ENCODE results near the gene ALDH1B1. TPM values are rescaled to one million over a fixed set of nuclear protein-coding genes. Genes with fewer than 3 reads are reported as not detected.

Gene ALDH1B1
- total RNA-seq, 3 donors from 2014 or later, result 10.2 to 18.4 (median 11.0) TPM

DNA sequence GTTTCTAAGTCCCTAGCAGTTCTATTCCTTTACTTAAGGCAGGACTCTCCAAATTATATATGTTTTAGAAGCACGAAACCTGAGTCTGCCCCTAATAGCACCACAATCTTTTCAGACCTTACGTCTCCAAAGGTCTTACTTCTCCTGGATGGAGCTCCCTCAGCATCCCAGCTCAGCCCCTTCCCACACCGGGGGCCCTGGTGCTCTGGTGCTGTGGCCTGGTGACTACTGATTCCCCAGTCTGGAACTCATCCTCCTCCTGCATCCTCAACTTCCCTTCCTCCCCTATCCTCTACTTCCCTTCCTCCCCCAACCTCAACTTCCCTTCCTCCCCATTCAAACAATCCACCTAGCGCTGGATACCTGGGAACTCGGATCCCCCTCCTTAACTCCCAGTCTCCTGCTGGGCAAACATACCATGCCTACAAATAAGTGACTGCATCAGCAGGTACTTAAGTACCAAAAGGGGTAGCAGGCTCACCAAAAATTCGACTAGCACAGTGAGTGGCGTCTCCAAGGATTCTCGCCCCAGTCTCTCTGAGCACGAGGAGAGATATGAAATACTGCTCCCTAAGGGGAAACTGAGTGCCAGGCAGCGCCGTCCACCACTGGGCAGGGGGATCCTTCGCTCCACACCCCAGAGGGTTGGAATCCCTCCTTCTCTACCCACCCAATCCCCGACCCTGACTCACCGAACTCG is 30.9 kb downstream of the ALDH1B1 start:
- Histone ChIP-seq H3K9me3 (no peaks in the 10 kb centered on the region), H3K27me3 (peaks cover 0 to 42% of the 10 kb centered on the region in 2 donors), H3K4me3 (peak overlapping the region in 2 of 3 donors; percentile 40 to 64), H3K4me1 (no peaks in the 10 kb centered on the region), H3K36me3 (no peaks in the 10 kb centered on the region), H3K27ac (no peak overlapping the region)
- no peak for TF ChIP-seq POLR2AphosphoS5 (IDR thresholded peaks at IDR 0.05)
- no peak for TF ChIP-seq POLR2A (IDR thresholded peaks at IDR 0.05)
- TF ChIP-seq, protein P1, sequence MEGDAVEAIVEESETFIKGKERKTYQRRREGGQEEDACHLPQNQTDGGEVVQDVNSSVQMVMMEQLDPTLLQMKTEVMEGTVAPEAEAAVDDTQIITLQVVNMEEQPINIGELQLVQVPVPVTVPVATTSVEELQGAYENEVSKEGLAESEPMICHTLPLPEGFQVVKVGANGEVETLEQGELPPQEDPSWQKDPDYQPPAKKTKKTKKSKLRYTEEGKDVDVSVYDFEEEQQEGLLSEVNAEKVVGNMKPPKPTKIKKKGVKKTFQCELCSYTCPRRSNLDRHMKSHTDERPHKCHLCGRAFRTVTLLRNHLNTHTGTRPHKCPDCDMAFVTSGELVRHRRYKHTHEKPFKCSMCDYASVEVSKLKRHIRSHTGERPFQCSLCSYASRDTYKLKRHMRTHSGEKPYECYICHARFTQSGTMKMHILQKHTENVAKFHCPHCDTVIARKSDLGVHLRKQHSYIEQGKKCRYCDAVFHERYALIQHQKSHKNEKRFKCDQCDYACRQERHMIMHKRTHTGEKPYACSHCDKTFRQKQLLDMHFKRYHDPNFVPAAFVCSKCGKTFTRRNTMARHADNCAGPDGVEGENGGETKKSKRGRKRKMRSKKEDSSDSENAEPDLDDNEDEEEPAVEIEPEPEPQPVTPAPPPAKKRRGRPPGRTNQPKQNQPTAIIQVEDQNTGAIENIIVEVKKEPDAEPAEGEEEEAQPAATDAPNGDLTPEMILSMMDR (IDR thresholded peaks at IDR 0.05), result no peak
- intact Hi-C loops (cut with DNase I; ENCODE audit: low total_unique reads), result no loop called here
- no peak for DNase-seq (ENCODE audit: low spot score in 2 of 2)

DNA sequence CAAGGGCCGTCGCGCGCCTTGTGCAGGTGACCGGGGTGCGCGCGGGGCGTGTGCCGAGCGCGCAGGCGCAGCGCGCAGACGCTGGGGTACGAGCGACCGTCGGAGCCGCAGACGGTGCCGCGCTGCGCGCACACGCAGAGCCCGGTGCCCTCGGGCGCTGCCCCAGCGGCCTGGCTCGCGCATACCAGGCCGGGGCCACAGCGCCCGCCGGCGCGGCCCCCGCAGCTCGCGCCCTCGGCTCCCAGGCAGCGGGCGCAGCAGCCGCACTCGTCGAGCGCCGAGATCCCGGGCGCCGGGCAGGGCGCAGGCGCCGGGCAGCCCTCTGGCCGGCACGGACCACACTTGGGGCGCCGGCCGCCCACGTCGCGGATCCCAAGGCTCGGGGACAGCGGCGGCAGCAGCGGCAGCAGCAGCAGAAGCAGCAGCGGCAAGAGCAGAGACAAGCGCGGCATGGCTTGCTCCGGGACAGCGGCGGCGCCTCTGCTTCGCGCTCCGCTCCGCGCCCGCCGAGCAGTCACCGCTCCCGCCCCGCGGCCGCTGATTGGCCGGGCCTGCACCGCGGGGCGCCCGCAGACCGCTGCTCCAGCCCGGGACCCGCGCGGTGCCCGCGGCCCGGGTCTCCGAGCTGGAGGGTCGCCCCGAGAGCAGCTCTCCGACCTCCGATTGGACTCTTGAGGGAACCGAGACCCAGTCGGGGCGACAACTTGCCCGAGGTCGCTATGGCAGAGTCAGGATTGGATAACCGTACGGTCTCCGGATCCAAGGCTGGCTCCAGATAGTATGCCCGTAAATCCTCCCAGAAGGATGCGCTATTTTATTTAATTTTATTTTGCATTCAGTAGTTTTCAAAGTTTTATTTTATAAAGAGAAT is 31.7 kb downstream of the ALDH1B1 start, which contains the start of gene IGFBPL1:
Gene IGFBPL1 (minus strand): TSS at position 482 of the 871 bp plus-strand sequence. CDS start 30 bp downstream, at position 452.
- no peak for DNase-seq (ENCODE audit: low spot score in 2 of 2)
- Histone ChIP-seq H3K27ac (no peak within 1 kb of the TSS), H3K9me3 (no peaks in the 10 kb centered on the region), H3K4me3 (peak within 1 kb of the TSS; percentile 23 to 64 (median 40)), H3K27me3 (peaks cover 0 to 42% of the 10 kb centered on the region in 2 donors), H3K4me1 (no peaks in the 10 kb centered on the region), H3K36me3 (no peaks in the 10 kb centered on the region)
- no peak for TF ChIP-seq POLR2AphosphoS5 (IDR thresholded peaks at IDR 0.05)
- TF ChIP-seq POLR2A (IDR thresholded peaks at IDR 0.05), result no peak
- TF ChIP-seq, protein P1 (IDR thresholded peaks at IDR 0.05), result no peak
- intact Hi-C loops (cut with DNase I; ENCODE audit: low total_unique reads), result no loop called here

DNA sequence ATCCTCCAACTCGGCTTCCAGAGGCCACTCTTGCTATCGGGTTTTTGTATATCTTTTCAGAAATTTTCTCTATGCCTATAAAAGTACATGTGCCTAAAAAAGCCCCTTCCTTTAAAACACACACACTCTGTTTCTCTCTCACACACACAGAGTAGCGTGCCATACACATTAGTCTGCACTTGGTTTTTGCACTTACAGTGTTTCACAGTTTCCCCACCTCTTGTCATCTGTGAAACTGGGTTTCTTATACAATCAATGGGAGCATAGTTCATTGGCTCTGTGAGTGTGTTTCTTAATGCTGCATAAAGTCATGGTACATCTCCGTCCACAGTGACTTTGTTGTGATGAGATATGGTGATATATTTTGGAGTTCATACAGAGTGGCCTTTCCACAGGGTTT is 32.4 kb downstream of the ALDH1B1 start:
- Histone ChIP-seq H3K9me3 (no peaks in the 10 kb centered on the region), H3K36me3 (no peaks in the 10 kb centered on the region), H3K27ac (no peak overlapping the region), H3K4me1 (no peaks in the 10 kb centered on the region), H3K27me3 (peaks cover 0 to 42% of the 10 kb centered on the region in 2 donors), H3K4me3 (no peak overlapping the region)
- intact Hi-C loops (cut with DNase I; ENCODE audit: low total_unique reads), result no loop called here
- TF ChIP-seq POLR2A (IDR thresholded peaks at IDR 0.05) (no peak), POLR2AphosphoS5 (IDR thresholded peaks at IDR 0.05) (no peak)
- TF ChIP-seq, protein P1 (IDR thresholded peaks at IDR 0.05), result no peak
- DNase-seq (ENCODE audit: low spot score in 2 of 2), result no peak

DNA sequence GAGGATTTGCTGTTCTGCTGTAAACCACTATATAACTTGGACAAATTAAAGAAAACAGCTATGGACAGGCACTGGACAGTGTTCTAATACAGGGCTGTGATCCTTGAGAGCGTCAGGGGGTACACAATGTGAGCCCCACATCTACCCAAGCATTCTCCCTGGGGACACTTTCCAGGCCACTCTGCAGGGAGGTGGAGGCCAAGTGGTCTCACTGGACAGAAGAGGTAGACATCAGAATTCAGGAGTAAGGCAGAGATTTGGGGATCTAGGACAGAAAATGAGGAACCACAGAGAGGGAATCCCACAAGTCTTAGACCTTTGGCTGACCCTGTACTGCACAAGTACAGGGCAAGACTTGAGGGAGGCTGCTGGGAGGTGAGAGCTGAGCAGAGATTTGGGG is 35.6 kb downstream of the ALDH1B1 start:
- Histone ChIP-seq H3K27ac (no peak overlapping the region), H3K27me3 (peaks cover 0 to 26% of the 10 kb centered on the region in 2 donors), H3K4me1 (no peaks in the 10 kb centered on the region), H3K36me3 (no peaks in the 10 kb centered on the region), H3K4me3 (no peak overlapping the region), H3K9me3 (no peaks in the 10 kb centered on the region)
- intact Hi-C loops (cut with DNase I; ENCODE audit: low total_unique reads), result no loop called here
- TF ChIP-seq POLR2AphosphoS5 (IDR thresholded peaks at IDR 0.05), result no peak
- TF ChIP-seq, protein P1 (IDR thresholded peaks at IDR 0.05), result no peak
- TF ChIP-seq POLR2A (IDR thresholded peaks at IDR 0.05), result no peak
- no peak for DNase-seq (ENCODE audit: low spot score in 2 of 2)

DNA sequence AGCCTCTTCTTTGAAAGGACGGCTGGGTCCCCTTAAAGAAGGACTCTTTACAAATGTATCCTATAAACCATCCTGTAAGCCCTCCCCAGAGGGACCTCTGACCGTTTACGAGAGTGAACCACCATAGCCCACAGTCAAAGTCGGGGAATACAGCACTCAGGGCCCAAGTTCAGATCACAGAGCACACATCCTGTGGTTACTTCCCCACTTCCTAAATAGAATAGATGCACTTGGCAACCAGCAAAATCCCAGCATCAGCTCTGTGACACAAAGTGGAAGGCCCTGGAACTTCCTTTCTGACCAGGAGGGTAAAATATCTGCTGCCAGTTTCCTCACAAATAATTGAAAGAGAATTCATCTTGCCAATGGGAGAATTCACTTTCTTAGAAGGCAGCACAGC is 38.6 kb downstream of the ALDH1B1 start:
- intact Hi-C loops (cut with DNase I; ENCODE audit: low total_unique reads), result no loop called here
- Histone ChIP-seq H3K27ac (no peak overlapping the region), H3K4me1 (no peaks in the 10 kb centered on the region), H3K4me3 (no peak overlapping the region), H3K9me3 (no peaks in the 10 kb centered on the region), H3K27me3 (peaks cover 0 to 8% of the 10 kb centered on the region in 2 donors), H3K36me3 (no peaks in the 10 kb centered on the region)
- TF ChIP-seq, protein P1 (IDR thresholded peaks at IDR 0.05), result no peak
- TF ChIP-seq POLR2AphosphoS5 (IDR thresholded peaks at IDR 0.05) (no peak), POLR2A (IDR thresholded peaks at IDR 0.05) (no peak)
- DNase-seq (ENCODE audit: low spot score in 2 of 2), result no peak

All from breast epithelium (tissue), 4 donors.